ENCODE results near the gene GAGE12J. TPM values are rescaled to one million over a fixed set of nuclear protein-coding genes. Genes with fewer than 3 reads are reported as not detected.

The GAGE12J gene
- total RNA-seq, 1 experiment from 2014 or later: not detected

DNA sequence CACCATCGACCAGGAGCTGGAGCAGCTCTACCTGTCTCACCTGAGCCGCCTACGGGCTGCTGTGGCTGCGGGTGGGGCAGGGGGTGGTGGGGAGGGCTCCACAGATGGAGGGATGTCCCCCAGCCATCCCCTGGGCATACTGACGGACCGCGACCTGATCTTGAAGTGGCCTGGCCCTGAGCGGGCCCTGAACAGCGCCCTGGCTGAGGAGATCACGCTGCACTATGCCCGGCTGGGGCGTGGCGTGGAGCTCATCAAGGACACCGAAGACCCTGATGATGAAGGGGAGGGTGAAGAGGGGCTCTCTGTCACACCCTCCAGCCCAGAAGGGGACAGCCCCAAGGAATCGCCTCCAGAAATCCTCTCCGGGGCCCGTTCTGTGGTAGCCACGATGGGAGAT, 35.7 kb upstream of the GAGE12J start:
- no peak overlapping the region for H3K14ac ChIP-seq (ENCODE audit: insufficient read depth, low read length)
- no peak overlapping the region for H2AFZ ChIP-seq (ENCODE audit: low read length)
- H3K79me1 ChIP-seq (ENCODE audit: insufficient read depth, low read depth, low read length, poor library complexity, severe bottlenecking): no peaks in the 10 kb centered on the region
- no peak overlapping the region for H4K8ac ChIP-seq (replicated peaks; ENCODE audit: insufficient read length, low read depth, low read length)
- Mint-ChIP-seq H3K4me3 (no peak overlapping the region), H3K27ac (no peak overlapping the region), H3K27me3 (ENCODE audit: low read depth) (peaks cover 2% of the 10 kb centered on the region), H3K9me3 (peaks cover 62 to 66% of the 10 kb centered on the region in 2 experiments), H3K4me1 (peaks cover 4 to 11% of the 10 kb centered on the region in 2 experiments; a peak in 3 of 4 replicates), H3K36me3 (ENCODE audit: insufficient read depth in 1 of 3, low read depth in 3 of 3) (peaks cover 1 to 4% (median 4%) of the 10 kb centered on the region in 3 experiments; a peak in 5 of 7 replicates)
- no peak overlapping the region for H3K56ac ChIP-seq (ENCODE audit: insufficient read length, low read depth, low read length)
- H3K79me2 ChIP-seq (ENCODE audit: insufficient read depth, low read length): no peaks in the 10 kb centered on the region
- no peak overlapping the region for H3K18ac ChIP-seq (ENCODE audit: insufficient read length, low read depth, low read length)
- no peak overlapping the region for H3K4ac ChIP-seq (ENCODE audit: low read depth, low read length)
- no peak overlapping the region for H2BK5ac ChIP-seq (ENCODE audit: insufficient read length, low read length)
- H3T11ph ChIP-seq (ENCODE audit: low read length): no peak overlapping the region
- no peak overlapping the region for H4K5ac ChIP-seq (ENCODE audit: insufficient read length, low read depth, low read length)
- H2BK120ac ChIP-seq (ENCODE audit: low read depth, low read length, poor library complexity, severe bottlenecking): no peak overlapping the region
- no peak overlapping the region for H2BK12ac ChIP-seq (ENCODE audit: insufficient read length, low read depth, low read length)
- no CpG with 5 or more reads among the region's 18 CpGs for whole genome bisulfite sequencing (ENCODE audit: extremely low coverage, insufficient read length, low lambda C conversion rate)
- no peak overlapping the region for H4K91ac ChIP-seq (ENCODE audit: insufficient read length, low read depth, low read length)
- H4K20me1 ChIP-seq (ENCODE audit: control insufficient read depth, insufficient read depth, insufficient read length): no peaks in the 10 kb centered on the region
- no peak for DNase-seq
- no peak overlapping the region for H2BK20ac ChIP-seq (ENCODE audit: low read depth, low read length, poor library complexity, severe bottlenecking)
- H3K9ac ChIP-seq (ENCODE audit: extremely low read depth, insufficient read length, low read length): no peak overlapping the region
- H3K23me2 ChIP-seq (ENCODE audit: insufficient read length, low read depth, low read length, poor library complexity, severe bottlenecking): no peaks in the 10 kb centered on the region
- no peaks in the 10 kb centered on the region for H3K27me3 ChIP-seq (ENCODE audit: insufficient read depth, low read length)
- no peak overlapping the region for H2AK5ac ChIP-seq (ENCODE audit: insufficient read length, low read length)
- H3K23ac ChIP-seq (ENCODE audit: insufficient read length, low read depth, low read length): no peak overlapping the region
- H3K9me3 ChIP-seq (ENCODE audit: control insufficient read depth, low read depth, low read length): peaks cover 18% of the 10 kb centered on the region
- TF ChIP-seq, protein P1, sequence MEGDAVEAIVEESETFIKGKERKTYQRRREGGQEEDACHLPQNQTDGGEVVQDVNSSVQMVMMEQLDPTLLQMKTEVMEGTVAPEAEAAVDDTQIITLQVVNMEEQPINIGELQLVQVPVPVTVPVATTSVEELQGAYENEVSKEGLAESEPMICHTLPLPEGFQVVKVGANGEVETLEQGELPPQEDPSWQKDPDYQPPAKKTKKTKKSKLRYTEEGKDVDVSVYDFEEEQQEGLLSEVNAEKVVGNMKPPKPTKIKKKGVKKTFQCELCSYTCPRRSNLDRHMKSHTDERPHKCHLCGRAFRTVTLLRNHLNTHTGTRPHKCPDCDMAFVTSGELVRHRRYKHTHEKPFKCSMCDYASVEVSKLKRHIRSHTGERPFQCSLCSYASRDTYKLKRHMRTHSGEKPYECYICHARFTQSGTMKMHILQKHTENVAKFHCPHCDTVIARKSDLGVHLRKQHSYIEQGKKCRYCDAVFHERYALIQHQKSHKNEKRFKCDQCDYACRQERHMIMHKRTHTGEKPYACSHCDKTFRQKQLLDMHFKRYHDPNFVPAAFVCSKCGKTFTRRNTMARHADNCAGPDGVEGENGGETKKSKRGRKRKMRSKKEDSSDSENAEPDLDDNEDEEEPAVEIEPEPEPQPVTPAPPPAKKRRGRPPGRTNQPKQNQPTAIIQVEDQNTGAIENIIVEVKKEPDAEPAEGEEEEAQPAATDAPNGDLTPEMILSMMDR (conservative IDR thresholded peaks at IDR 0.05): no peak
- no peak overlapping the region for H2BK15ac ChIP-seq (ENCODE audit: low read depth, low read length)
- no peak overlapping the region for H3K27ac ChIP-seq (ENCODE audit: insufficient read length, low read depth, low read length)
- H3K4me2 ChIP-seq (ENCODE audit: insufficient read depth, insufficient read length, low read length): no peak overlapping the region
- no peaks in the 10 kb centered on the region for H3K4me1 ChIP-seq (ENCODE audit: insufficient read depth, low read length)
